IMR-90 (cell line): ENCODE results near the gene NRDC. TPM values are rescaled to one million over a fixed set of nuclear protein-coding genes. Genes with fewer than 3 reads are reported as not detected.

Source experiments
- ATAC-seq: fragments of 200-7000 bp; cut with Tn5 transposase; 2 replicates; pipeline ENCODE4 v1.9.1; 2020; ENCODE audit warnings: low read depth, mild to moderate bottlenecking, moderate library complexity
- BruUV-seq: library from RNA; stranded (reverse); fragments of 400-500 nt; replicated peaks from 2 replicates; lab custom pipeline; 2021; lab: Mats Ljungman, UMichigan
- CTCF ChIA-PET: fragments of 300-600 bp; formaldehyde crosslinking; extraction: SDS; loops from one replicate; lab custom pipeline; 2021; ENCODE audit warnings: antibody characterized with exemption; lab: Yijun Ruan, JAX
- POLR2A ChIA-PET: fragments of 300-600 bp; sonication (Branson Sonifier 250); formaldehyde crosslinking; loops from one replicate; lab custom pipeline; 2022; ENCODE audit warnings: antibody characterized with exemption; ENCODE audit not compliant: unreplicated experiment; lab: Charles Lee
- DNase-seq: peaks from one replicate; pipeline ENCODE4 v3.0.0; 2013
- H2AFZ ChIP-seq: replicated peaks from 2 replicates; pipeline ENCODE3; 2013; ENCODE audit warnings: low read length, mild to moderate bottlenecking; ENCODE audit not compliant: poor library complexity
- H2AK5ac ChIP-seq: 2 replicates; pipeline ENCODE4 v1.6.1; 2013; ENCODE audit warnings: low read depth, low read length, inconsistent platforms
- H2AK9ac ChIP-seq: replicated peaks from 2 replicates; pipeline ENCODE3; 2013; ENCODE audit warnings: mild to moderate bottlenecking, low read depth, low read length, moderate library complexity; ENCODE audit not compliant: poor library complexity
- H2BK120ac ChIP-seq: 2 replicates; pipeline ENCODE4 v1.6.1; 2013; ENCODE audit warnings: low read depth, low read length, inconsistent platforms
- H2BK15ac ChIP-seq: 3 replicates; pipeline ENCODE4 v1.6.1; 2013; ENCODE audit warnings: low read depth, low read length, inconsistent platforms
- H2BK20ac ChIP-seq: 2 replicates; pipeline ENCODE4 v1.6.1; 2013; ENCODE audit warnings: low read depth, mild to moderate bottlenecking, inconsistent platforms, low read length, moderate library complexity
- H2BK5ac ChIP-seq: 2 replicates; pipeline ENCODE4 v1.6.1; 2013; ENCODE audit warnings: mild to moderate bottlenecking, low read depth, low read length, inconsistent platforms; ENCODE audit not compliant: poor library complexity, severe bottlenecking
- H3K14ac ChIP-seq: replicated peaks from 2 replicates; pipeline ENCODE4 v1.6.1; 2013; ENCODE audit warnings: low read depth, low read length, inconsistent platforms
- H3K18ac ChIP-seq: 2 replicates; pipeline ENCODE4 v1.6.1; 2013; ENCODE audit warnings: low read depth, low read length, control low read depth
- H3K23ac ChIP-seq: 2 replicates; pipeline ENCODE4 v1.6.1; 2013; ENCODE audit warnings: low read depth, low read length, inconsistent platforms
- H3K27ac ChIP-seq: 2 replicates; pipeline ENCODE4 v1.5.1; 2013; ENCODE audit warnings: mild to moderate bottlenecking, control low read depth, low read length; ENCODE audit not compliant: insufficient read depth
- H3K27me3 ChIP-seq: 2 replicates; pipeline ENCODE4 v1.6.1; 2013; ENCODE audit warnings: low read length; ENCODE audit not compliant: control insufficient read depth, insufficient read depth
- H3K36me3 ChIP-seq: 2 replicates; pipeline ENCODE4 v1.6.1; 2013; ENCODE audit warnings: low read length, mixed read lengths; ENCODE audit not compliant: control insufficient read depth, insufficient read depth
- H3K4ac ChIP-seq: 2 replicates; pipeline ENCODE4 v1.6.1; 2013; ENCODE audit warnings: low read depth, low read length, inconsistent platforms
- H3K4me1 ChIP-seq: 2 replicates; pipeline ENCODE4 v1.6.1; 2013; ENCODE audit warnings: low read length, mixed read lengths; ENCODE audit not compliant: control insufficient read depth, insufficient read depth
- H3K4me2 ChIP-seq: 2 replicates; pipeline ENCODE4 v1.6.1; 2013; ENCODE audit warnings: low read depth, mild to moderate bottlenecking, control low read depth, low read length, moderate library complexity
- H3K4me3 ChIP-seq: 2 replicates; pipeline ENCODE4 v1.5.1; 2013; ENCODE audit warnings: low read depth, mild to moderate bottlenecking, control low read depth, low read length, moderate library complexity; ENCODE audit not compliant: insufficient read depth
- H3K56ac ChIP-seq: 2 replicates; pipeline ENCODE4 v1.6.1; 2013; ENCODE audit warnings: low read length, inconsistent platforms; ENCODE audit not compliant: insufficient read depth; ENCODE audit errors: extremely low read depth
- H3K79me1 ChIP-seq, 2 experiments: 2 replicates each; pipeline ENCODE4 v1.6.1; 2013; ENCODE audit warnings: low read length in 2 of 2, inconsistent platforms in 1 of 2, low read depth in 1 of 2
- H3K9ac ChIP-seq: 2 replicates; pipeline ENCODE4 v1.6.1; 2013; ENCODE audit warnings: low read depth, low read length, control low read depth
- H3K9me1 ChIP-seq: 2 replicates; pipeline ENCODE4 v1.6.1; 2013; ENCODE audit warnings: low read length, inconsistent platforms; ENCODE audit not compliant: insufficient read depth
- H3K9me3 ChIP-seq: 2 replicates; pipeline ENCODE4 v1.6.1; 2013; ENCODE audit warnings: low read length; ENCODE audit not compliant: control insufficient read depth, insufficient read depth
- H4K20me1 ChIP-seq: 2 replicates; pipeline ENCODE4 v1.6.1; 2013; ENCODE audit warnings: low read length, inconsistent platforms; ENCODE audit not compliant: insufficient read depth
- H4K5ac ChIP-seq: 2 replicates; pipeline ENCODE4 v1.6.1; 2013; ENCODE audit warnings: mild to moderate bottlenecking, low read depth, low read length, control low read depth
- H4K8ac ChIP-seq, 2 experiments: 2 replicates each; pipeline ENCODE4 v1.6.1; 2013; ENCODE audit warnings: low read depth in 2 of 2, low read length in 2 of 2, control low read depth in 1 of 2, inconsistent platforms in 1 of 2
- H4K91ac ChIP-seq: 2 replicates; pipeline ENCODE4 v1.6.1; 2013; ENCODE audit warnings: low read depth, low read length, inconsistent platforms; ENCODE audit not compliant: insufficient read depth
- BHLHE40 ChIP-seq: fragments of 150-350 bp; IDR thresholded peaks from 2 replicates; pipeline ENCODE4 v1.6.1; 2016; ENCODE audit warnings: mild to moderate bottlenecking, low read depth, low read length
- CEBPB ChIP-seq: IDR thresholded peaks from 2 replicates; pipeline ENCODE4 v1.6.1; 2012; ENCODE audit warnings: low read depth, low read length, improper control_type of control experiment
- CHD1 ChIP-seq: IDR thresholded peaks from 2 replicates; pipeline ENCODE4 v1.6.1; 2012; ENCODE audit warnings: low read depth, low read length, improper control_type of control experiment
- CTCF ChIP-seq: conservative IDR thresholded peaks from 2 replicates; pipeline ENCODE4 v1.5.1; 2012; ENCODE audit warnings: mild to moderate bottlenecking, low read depth, low read length, improper control_type of control experiment
- ELK1 ChIP-seq: fragments of 150-350 bp; IDR thresholded peaks from 2 replicates; pipeline ENCODE4 v1.6.1; 2016; ENCODE audit warnings: low read depth, mild to moderate bottlenecking, low read length, moderate library complexity, borderline replicate concordance
- FOS ChIP-seq: fragments of 150-350 bp; IDR thresholded peaks from 2 replicates; pipeline ENCODE4 v1.6.1; 2016; ENCODE audit warnings: low read depth, low read length
- MAFK ChIP-seq: IDR thresholded peaks from 2 replicates; pipeline ENCODE4 v1.6.1; 2012; ENCODE audit warnings: low read depth, low read length, improper control_type of control experiment
- MAZ ChIP-seq: IDR thresholded peaks from 2 replicates; pipeline ENCODE4 v1.6.1; 2012; ENCODE audit warnings: low read depth, mild to moderate bottlenecking, low read length, improper control_type of control experiment, moderate library complexity, borderline replicate concordance
- MXI1 ChIP-seq: IDR thresholded peaks from 2 replicates; pipeline ENCODE4 v1.6.1; 2012; ENCODE audit warnings: low read depth, mild to moderate bottlenecking, low read length, moderate library complexity, borderline replicate concordance
- NFE2L2 ChIP-seq: fragments of 150-350 bp; IDR thresholded peaks from 2 replicates; pipeline ENCODE4 v1.6.1; 2016; ENCODE audit warnings: low read depth, mild to moderate bottlenecking, low read length
- POLR2A ChIP-seq: IDR thresholded peaks from 2 replicates; pipeline ENCODE4 v1.6.1; 2012; ENCODE audit warnings: mild to moderate bottlenecking, low read depth, low read length
- RAD21 ChIP-seq: IDR thresholded peaks from 2 replicates; pipeline ENCODE4 v1.6.1; 2012; ENCODE audit warnings: low read length, improper control_type of control experiment
- RCOR1 ChIP-seq: IDR thresholded peaks from 2 replicates; pipeline ENCODE4 v1.6.1; 2012; ENCODE audit warnings: mild to moderate bottlenecking, low read length, improper control_type of control experiment; ENCODE audit not compliant: insufficient replicate concordance
- RFX5 ChIP-seq: IDR thresholded peaks from 2 replicates; pipeline ENCODE4 v1.8.0; 2012; ENCODE audit warnings: low read depth, mild to moderate bottlenecking, low read length, moderate library complexity
- SMC3 ChIP-seq: fragments of 150-350 bp; IDR thresholded peaks from 2 replicates; pipeline ENCODE4 v1.6.1; 2016; ENCODE audit warnings: low read depth, mild to moderate bottlenecking, antibody characterized with exemption, low read length, moderate library complexity
- USF2 ChIP-seq: fragments of 150-350 bp; IDR thresholded peaks from 2 replicates; pipeline ENCODE4 v1.6.1; 2017; ENCODE audit warnings: mild to moderate bottlenecking, antibody characterized with exemption, low read length, low read depth
- WGBS, 2 experiments: methylation state at CpG; one replicate each; pipeline versions ENCODE4 v1.1.5 to v1.1.7; 2013; ENCODE audit warnings: missing lambda C conversion rate in 2 of 2; ENCODE audit not compliant: insufficient read length in 1 of 2; ENCODE audit errors: extremely low coverage in 2 of 2; 5-methylcytosine and 5-hydroxymethylcytosine counted together
- dilution Hi-C: fragments of 300-500 bp; cut with HindIII; formaldehyde crosslinking; loops from one replicate; pipeline ENCODE4 v1.14.3; 2018; ENCODE audit warnings: low sequenced_read_pairs; ENCODE audit not compliant: unreplicated experiment
- in situ Hi-C: fragments of 300-500 bp; cut with MboI; formaldehyde crosslinking; loops from 3 replicates; pipeline ENCODE4 v1.14.3; 2019; ENCODE audit warnings: low sequenced_read_pairs, inconsistent platforms, mixed read lengths
- intact Hi-C: fragments of 100-400 bp; cut with micrococcal nuclease; formaldehyde crosslinking; loops from 2 replicates; pipeline ENCODE4 v1.10.0; 2022
- polyA plus RNA-seq, 3 experiments: library from polyadenylated mRNA; depleted of rRNA; stranded (reverse); fragments of >200 nt; gene quantifications; 2 replicates each; pipeline ENCODE4 v1.2.3, GENCODE V29; 2012; ENCODE audit warnings: low replicate concordance in 1 of 3
- total RNA-seq: library from RNA; depleted of rRNA; stranded (reverse); fragments of >200 nt; gene quantifications from 2 replicates; pipeline ENCODE4 v1.2.3, GENCODE V29; 2012

Gene NRDC
- total and polyA plus RNA-seq, 2 of the 4 experiments (the other 2 are of a cell fraction): 75.8 to 84.7 TPM

GRCh38 chr1:51789342-51789741, 89.2 kb downstream of the NRDC start:
- WGBS, 2 experiments: no CpG with 5 or more reads among the region's 1 CpG
- DNase-seq: no peak
- H3K9me1 ChIP-seq: peaks cover 13% of the 10 kb centered on the region
- H3K9ac ChIP-seq: no peak overlapping the region
- H4K20me1 ChIP-seq: peaks cover 13% of the 10 kb centered on the region
- H4K8ac ChIP-seq: no peak overlapping the region
- no peak overlapping the region for H2AK9ac ChIP-seq
- H3K27me3 ChIP-seq: no peaks in the 10 kb centered on the region
- intact Hi-C loops (no loop called here), in situ Hi-C loops (no loop called here), dilution Hi-C loops (no loop called here)
- H3K27ac ChIP-seq: no peak overlapping the region
- no peak overlapping the region for H3K23ac ChIP-seq
- no peak overlapping the region for H3K56ac ChIP-seq
- H2AK5ac ChIP-seq: no peak overlapping the region
- no peak for ATAC-seq
- H3K36me3 ChIP-seq: peaks cover 64% of the 10 kb centered on the region
- no peak overlapping the region for H4K91ac ChIP-seq
- no peak overlapping the region for H3K4me2 ChIP-seq
- BruUV-seq: no TSS peak
- POLR2A ChIA-PET: no interaction called here
- H2AFZ ChIP-seq: no peak overlapping the region
- H3K4ac ChIP-seq: no peak overlapping the region
- H3K14ac ChIP-seq: no peak overlapping the region
- H4K5ac ChIP-seq: no peak overlapping the region
- no peak overlapping the region for H2BK120ac ChIP-seq
- no peaks in the 10 kb centered on the region for H3K9me3 ChIP-seq
- no peak overlapping the region for H2BK15ac ChIP-seq
- TF ChIP-seq CHD1 (no peak), RAD21 (no peak), SMC3 (no peak), RCOR1 (no peak), USF2 (no peak), BHLHE40 (no peak), CEBPB (no peak), MAFK (no peak), MXI1 (no peak), CTCF (no peak), RFX5 (no peak), MAZ (no peak), ELK1 (no peak), NFE2L2 (no peak), POLR2A (no peak), FOS (no peak)
- H2BK5ac ChIP-seq: no peak overlapping the region
- no peak overlapping the region for H2BK20ac ChIP-seq
- no peak overlapping the region for H3K18ac ChIP-seq
- CTCF ChIA-PET: no interaction called here
- H3K4me3 ChIP-seq: no peak overlapping the region
- H3K4me1 ChIP-seq: peaks cover 6% of the 10 kb centered on the region
- peaks cover 0 to 19% of the 10 kb centered on the region in 2 experiments for H3K79me1 ChIP-seq
